HEK293 (cell line): ENCODE results near the gene PHKG2.

Experiments used
- CTCF ChIA-PET: fragments of 350-600 bp; formaldehyde crosslinking; extraction: SDS; loops from one replicate; lab custom pipeline; 2021; ENCODE audit warnings: antibody characterized with exemption; lab: Yijun Ruan, JAX
- POLR2A ChIA-PET: fragments of 300-600 bp; formaldehyde crosslinking; extraction: SDS; loops from one replicate; lab custom pipeline; 2020; ENCODE audit warnings: antibody characterized with exemption, inconsistent platforms; lab: Yijun Ruan, JAX
- H3K27ac ChIP-seq: fragments of 200-500 bp; sonication (Bioruptor generic); 2 replicates; pipeline ENCODE4 v1.5.1; 2014; ENCODE audit warnings: low read depth, low read length, control low read depth, inconsistent platforms; ENCODE audit errors: extremely low read depth
- H3K36me3 ChIP-seq, 2 experiments: fragments of 200-500 bp in 1 of 2; sonication (Bioruptor generic) in 1 of 2; 1 replicate in 1 of 2; 2 replicates in 1 of 2; pipeline ENCODE4 v1.5.1; 2014 to 2017; ENCODE audit warnings: inconsistent platforms in 2 of 2, low read length in 2 of 2; ENCODE audit not compliant: control insufficient read depth in 2 of 2, insufficient read depth in 1 of 2
- H3K4me1 ChIP-seq: fragments of 200-500 bp; sonication (Bioruptor generic); 2 replicates; pipeline ENCODE4 v1.5.1; 2014; ENCODE audit warnings: mild to moderate bottlenecking, low read length, inconsistent platforms; ENCODE audit not compliant: control insufficient read depth, insufficient read depth
- H3K4me3 ChIP-seq: 2 replicates; pipeline ENCODE4 v1.5.1; 2011; ENCODE audit warnings: low read depth, mild to moderate bottlenecking, control low read depth, low read length, moderate library complexity
- H3K9me3 ChIP-seq: fragments of 200-500 bp; sonication (Bioruptor generic); 2 replicates; pipeline ENCODE4 v1.5.1; 2014; ENCODE audit warnings: low read depth, low read length, inconsistent platforms; ENCODE audit not compliant: control insufficient read depth, insufficient read depth
- CTCF ChIP-seq: fragments of 450-650 bp; formaldehyde crosslinking; IDR thresholded peaks from 2 replicates; pipeline ENCODE4 v1.5.1; 2016; ENCODE audit warnings: missing biosample characterization, missing genetic modification characterization
- MZF1 ChIP-seq: fragments of 450-650 bp; formaldehyde crosslinking; IDR thresholded peaks from 2 replicates; pipeline ENCODE4 v1.5.1; 2017; ENCODE audit warnings: missing biosample characterization, missing genetic modification characterization, borderline replicate concordance
- TCF7L2 ChIP-seq: IDR thresholded peaks from 2 replicates; pipeline ENCODE4 v1.6.1; 2011; ENCODE audit warnings: low read depth, mild to moderate bottlenecking, inconsistent platforms, low read length, moderate library complexity, borderline replicate concordance
- ZNF16 ChIP-seq: fragments of 450-650 bp; formaldehyde crosslinking; IDR thresholded peaks from 2 replicates; pipeline ENCODE4 v1.5.1; 2016; ENCODE audit warnings: low read depth, missing biosample characterization, missing genetic modification characterization
- ZNF214 ChIP-seq: fragments of 450-650 bp; formaldehyde crosslinking; IDR thresholded peaks from 2 replicates; pipeline ENCODE4 v1.5.1; 2017; ENCODE audit warnings: missing biosample characterization, mild to moderate bottlenecking, missing genetic modification characterization, borderline replicate concordance
- ZNF239 ChIP-seq: fragments of 450-650 bp; formaldehyde crosslinking; IDR thresholded peaks from 2 replicates; pipeline ENCODE4 v1.5.1; 2016; ENCODE audit warnings: missing biosample characterization, missing genetic modification characterization
- ZNF266 ChIP-seq: fragments of 450-650 bp; formaldehyde crosslinking; IDR thresholded peaks from 2 replicates; pipeline ENCODE4 v1.5.1; 2016; ENCODE audit warnings: missing biosample characterization, missing genetic modification characterization, low read depth
- ZNF433 ChIP-seq: fragments of 450-650 bp; formaldehyde crosslinking; IDR thresholded peaks from 2 replicates; pipeline ENCODE4 v1.5.1; 2016; ENCODE audit warnings: missing biosample characterization, missing genetic modification characterization, low read depth
- ZNF529 ChIP-seq: fragments of 450-650 bp; formaldehyde crosslinking; IDR thresholded peaks from 2 replicates; pipeline ENCODE4 v1.5.1; 2017; ENCODE audit warnings: missing genetic modification characterization, missing biosample characterization; ENCODE audit not compliant: insufficient replicate concordance
- ZNF600 ChIP-seq: fragments of 450-650 bp; formaldehyde crosslinking; IDR thresholded peaks from 2 replicates; pipeline ENCODE4 v1.5.1; 2016; ENCODE audit warnings: missing biosample characterization, missing genetic modification characterization
- TF ChIP-seq, protein P1 (sequence below): fragments of 450-650 bp; formaldehyde crosslinking; IDR thresholded peaks from 2 replicates; pipeline ENCODE4 v1.5.0; 2017; ENCODE audit warnings: missing biosample characterization, missing genetic modification characterization, borderline replicate concordance
- TF ChIP-seq, protein P2 (sequence below): fragments of 450-650 bp; formaldehyde crosslinking; IDR thresholded peaks from 2 replicates; pipeline ENCODE4 v1.5.1; 2016; ENCODE audit warnings: missing biosample characterization, missing genetic modification characterization, low read depth

Gene PHKG2

DNA sequence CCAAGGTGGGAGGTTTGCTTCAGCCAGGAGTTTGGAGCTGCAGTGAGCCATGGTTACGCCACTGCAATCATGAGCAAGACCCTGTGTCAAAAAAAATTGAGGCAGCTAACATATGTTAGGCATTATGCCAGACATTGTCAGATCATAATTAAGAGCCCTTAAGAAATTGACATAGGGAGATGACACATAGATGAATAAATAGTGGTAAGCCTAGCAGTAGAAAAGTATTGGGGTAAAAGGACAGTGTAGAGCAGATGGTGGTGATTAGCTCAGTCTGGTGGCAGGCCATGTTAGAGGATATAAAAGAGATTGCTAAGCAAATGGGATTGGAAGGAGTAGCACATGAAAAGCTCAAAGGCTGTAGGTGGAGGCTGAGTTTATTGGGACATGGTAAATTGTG, 26.6 kb upstream of the PHKG2 start:
- Histone ChIP-seq H3K36me3 (peaks cover 74 to 96% of the 10 kb centered on the region in 2 experiments), H3K4me3 (no peak overlapping the region), H3K4me1 (no peaks in the 10 kb centered on the region), H3K9me3 (no peaks in the 10 kb centered on the region), H3K27ac (no peak overlapping the region)
- POLR2A ChIA-PET = no interaction called here
- TF ChIP-seq ZNF214 (tag by site-specific recombination) = no peak
- TF ChIP-seq ZNF529 (tag by site-specific recombination) = no peak
- CTCF ChIA-PET = interaction anchor here (0.5 to 0.8 kb wide), 3 partner anchors 13 to 299 kb away, joined by 4 to 5 read pairs (median 4); no protein-coding TSS in a partner anchor

- ChIA-PET CTCF (interaction anchor here (0.8 kb wide), 1 partner anchor 123 kb away, joined by 4 read pairs; no protein-coding TSS in a partner anchor), POLR2A (no interaction called here)
- Histone ChIP-seq H3K4me1 (no peaks in the 10 kb centered on the region), H3K27ac (no peak overlapping the region), H3K4me3 (no peak overlapping the region), H3K9me3 (no peaks in the 10 kb centered on the region), H3K36me3 (peaks cover 74 to 96% of the 10 kb centered on the region in 2 experiments)
- TF ChIP-seq TCF7L2 = no peak
- no peak for TF ChIP-seq ZNF266
- TF ChIP-seq, protein P1, sequence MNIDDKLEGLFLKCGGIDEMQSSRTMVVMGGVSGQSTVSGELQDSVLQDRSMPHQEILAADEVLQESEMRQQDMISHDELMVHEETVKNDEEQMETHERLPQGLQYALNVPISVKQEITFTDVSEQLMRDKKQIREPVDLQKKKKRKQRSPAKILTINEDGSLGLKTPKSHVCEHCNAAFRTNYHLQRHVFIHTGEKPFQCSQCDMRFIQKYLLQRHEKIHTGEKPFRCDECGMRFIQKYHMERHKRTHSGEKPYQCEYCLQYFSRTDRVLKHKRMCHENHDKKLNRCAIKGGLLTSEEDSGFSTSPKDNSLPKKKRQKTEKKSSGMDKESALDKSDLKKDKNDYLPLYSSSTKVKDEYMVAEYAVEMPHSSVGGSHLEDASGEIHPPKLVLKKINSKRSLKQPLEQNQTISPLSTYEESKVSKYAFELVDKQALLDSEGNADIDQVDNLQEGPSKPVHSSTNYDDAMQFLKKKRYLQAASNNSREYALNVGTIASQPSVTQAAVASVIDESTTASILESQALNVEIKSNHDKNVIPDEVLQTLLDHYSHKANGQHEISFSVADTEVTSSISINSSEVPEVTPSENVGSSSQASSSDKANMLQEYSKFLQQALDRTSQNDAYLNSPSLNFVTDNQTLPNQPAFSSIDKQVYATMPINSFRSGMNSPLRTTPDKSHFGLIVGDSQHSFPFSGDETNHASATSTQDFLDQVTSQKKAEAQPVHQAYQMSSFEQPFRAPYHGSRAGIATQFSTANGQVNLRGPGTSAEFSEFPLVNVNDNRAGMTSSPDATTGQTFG (tag by site-specific recombination) = no peak
- TF ChIP-seq, protein P2, sequence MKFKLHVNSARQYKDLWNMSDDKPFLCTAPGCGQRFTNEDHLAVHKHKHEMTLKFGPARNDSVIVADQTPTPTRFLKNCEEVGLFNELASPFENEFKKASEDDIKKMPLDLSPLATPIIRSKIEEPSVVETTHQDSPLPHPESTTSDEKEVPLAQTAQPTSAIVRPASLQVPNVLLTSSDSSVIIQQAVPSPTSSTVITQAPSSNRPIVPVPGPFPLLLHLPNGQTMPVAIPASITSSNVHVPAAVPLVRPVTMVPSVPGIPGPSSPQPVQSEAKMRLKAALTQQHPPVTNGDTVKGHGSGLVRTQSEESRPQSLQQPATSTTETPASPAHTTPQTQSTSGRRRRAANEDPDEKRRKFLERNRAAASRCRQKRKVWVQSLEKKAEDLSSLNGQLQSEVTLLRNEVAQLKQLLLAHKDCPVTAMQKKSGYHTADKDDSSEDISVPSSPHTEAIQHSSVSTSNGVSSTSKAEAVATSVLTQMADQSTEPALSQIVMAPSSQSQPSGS (tag by site-specific recombination) = no peak
- TF ChIP-seq ZNF433 (tag by site-specific recombination) = no peak
- no peak for TF ChIP-seq ZNF600 (tag by site-specific recombination)
- peak; percentile 56 for TF ChIP-seq CTCF (tag by site-specific recombination)
Measured at GRCh38 chr16:30722443-30722842, 25.8 kb upstream of the PHKG2 start.

- ChIA-PET POLR2A (interaction anchor here (0.8 to 1.4 kb wide), 4 partner anchors 12 to 24 kb away, joined by 3 to 4 read pairs (median 3); partner anchors contain the start of gene SRCAP), CTCF (interaction anchor here (0.5 to 1.5 kb wide), 3 partner anchors 11 to 20 kb away, joined by 3 to 4 read pairs (median 3); no protein-coding TSS in a partner anchor)
- H3K9me3 ChIP-seq = no peaks in the 10 kb centered on the region
- TF ChIP-seq CTCF (tag by site-specific recombination) (no peak), ZNF16 (tag by site-specific recombination) (no peak), MZF1 (no peak), ZNF239 (tag by site-specific recombination) (no peak)
- H3K4me3 ChIP-seq = no peak overlapping the region
- no peaks in the 10 kb centered on the region for H3K4me1 ChIP-seq
- peaks cover 74 to 96% of the 10 kb centered on the region in 2 experiments for H3K36me3 ChIP-seq
- H3K27ac ChIP-seq = no peak overlapping the region
Measured at GRCh38 chr16:30722916-30723315, 25.3 kb upstream of the PHKG2 start.
